Dedifferentiated amniotic fluid mesenchymal stem cell (primary cell): ENCODE data around the gene TLL1.

Source experiments
- DNase-seq: peaks from one replicate; pipeline ENCODE4 v3.0.0-alpha.2; 2016; ENCODE audit errors: extremely low spot score

The TLL1 gene

GRCh38 chr4:165894159-165894558 is 21.1 kb downstream of the TLL1 start:
- no peak for DNase-seq

DNA sequence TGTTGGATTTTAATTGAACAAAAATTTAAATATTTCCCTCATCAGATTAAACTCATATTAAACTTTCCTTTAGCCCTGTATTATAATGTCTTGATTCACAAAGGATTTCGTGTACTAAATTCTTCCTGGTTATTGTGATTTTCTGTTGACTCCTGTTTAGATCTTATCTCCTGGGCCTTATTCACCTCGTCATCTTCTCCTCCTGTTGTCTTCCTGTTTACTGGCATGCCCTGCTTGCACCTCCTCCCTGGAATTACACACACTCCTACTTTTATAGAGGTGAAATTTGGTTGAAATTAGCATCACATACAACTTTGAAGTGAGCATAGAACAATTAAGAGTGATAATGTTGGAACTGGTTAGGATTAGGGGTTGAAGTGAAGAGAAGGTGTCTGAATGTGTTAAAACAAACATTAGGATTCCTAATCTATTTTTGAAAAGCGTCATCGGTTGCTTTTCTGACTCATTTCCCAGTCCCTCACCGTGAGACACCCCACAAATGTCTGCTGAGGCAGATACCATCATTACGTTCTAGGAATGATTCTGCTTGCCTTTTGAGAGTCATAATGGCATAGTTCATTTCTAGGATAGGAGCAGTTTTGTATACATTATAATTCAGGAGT is 32.5 kb downstream of the TLL1 start:
- DNase-seq, result no peak

- DNase-seq, result no peak
These were observed 33.2 kb downstream of the TLL1 start for GRCh38 chr4:165906272-165906671.

GRCh38 chr4:165909947-165910346 is 36.9 kb downstream of the TLL1 start:
- no peak for DNase-seq

- DNase-seq, result no peak
These were observed 42.2 kb downstream of the TLL1 start for GRCh38 chr4:165915215-165915614.

- DNase-seq, result no peak
These were observed 48.5 kb downstream of the TLL1 start for GRCh38 chr4:165921546-165921945.

- DNase-seq, result no peak
These were observed 49.7 kb downstream of the TLL1 start for GRCh38 chr4:165922747-165923146.

DNA sequence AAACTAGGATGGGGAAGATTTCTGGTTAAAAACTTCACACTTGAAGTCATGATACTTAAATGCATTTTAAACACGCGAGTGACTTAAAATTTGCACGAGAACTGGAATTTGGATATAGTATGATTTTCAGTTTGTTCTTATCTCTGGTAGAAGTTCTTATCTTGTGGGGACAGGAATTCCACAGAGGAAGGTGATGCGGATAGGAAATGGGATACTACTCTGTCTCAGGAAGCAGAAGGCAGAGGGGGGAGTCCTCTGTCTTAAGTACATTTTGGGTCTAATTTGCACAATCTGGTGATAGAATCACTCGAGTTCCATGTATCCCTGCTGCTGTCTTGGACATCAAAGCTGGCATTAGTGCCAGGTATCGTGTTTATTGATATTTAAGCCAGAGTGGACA is 53.3 kb downstream of the TLL1 start:
- DNase-seq, result no peak

- DNase-seq, result no peak
These were observed 54.3 kb downstream of the TLL1 start for GRCh38 chr4:165927366-165927765.

GRCh38 chr4:165927815-165928214 is 54.8 kb downstream of the TLL1 start:
- no peak for DNase-seq

DNA sequence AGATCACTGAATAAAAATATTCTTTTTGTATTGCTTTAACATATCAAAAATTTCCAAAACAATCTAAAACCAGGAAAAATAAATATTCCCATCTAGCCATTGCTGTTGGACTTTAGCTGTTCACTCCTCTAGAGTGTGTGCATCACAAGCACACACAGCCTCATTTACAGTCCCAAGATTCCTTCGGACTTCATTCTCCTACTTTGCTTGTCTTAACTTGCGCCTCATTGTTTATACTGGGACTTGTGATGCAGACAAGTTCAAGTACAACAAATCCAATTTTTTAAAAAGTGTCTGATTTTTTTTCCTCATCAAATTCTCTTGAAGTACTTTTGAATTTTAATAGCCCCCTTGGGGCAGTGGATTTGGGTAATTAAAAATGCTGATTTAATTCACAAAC is 55.6 kb downstream of the TLL1 start:
- no peak for DNase-seq

DNA sequence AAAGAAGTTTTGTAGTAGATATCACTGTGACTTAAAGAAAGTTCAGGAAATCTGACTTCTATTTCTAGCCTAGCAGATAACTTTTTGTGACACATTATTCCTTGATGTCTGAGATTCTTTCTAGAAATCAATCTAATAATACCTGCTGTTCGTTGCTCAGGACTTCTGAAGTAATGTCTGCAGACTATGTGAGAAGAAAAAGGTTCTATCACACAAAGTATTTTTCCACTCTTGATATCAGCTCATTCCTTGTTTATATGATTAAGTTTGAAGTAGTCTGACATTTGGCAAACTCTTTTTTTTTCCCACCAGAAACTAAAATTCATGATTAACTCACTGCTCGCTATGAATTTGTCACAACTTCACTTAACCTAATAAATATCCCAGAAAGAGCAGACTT is 56.6 kb downstream of the TLL1 start:
- DNase-seq, result no peak

DNA sequence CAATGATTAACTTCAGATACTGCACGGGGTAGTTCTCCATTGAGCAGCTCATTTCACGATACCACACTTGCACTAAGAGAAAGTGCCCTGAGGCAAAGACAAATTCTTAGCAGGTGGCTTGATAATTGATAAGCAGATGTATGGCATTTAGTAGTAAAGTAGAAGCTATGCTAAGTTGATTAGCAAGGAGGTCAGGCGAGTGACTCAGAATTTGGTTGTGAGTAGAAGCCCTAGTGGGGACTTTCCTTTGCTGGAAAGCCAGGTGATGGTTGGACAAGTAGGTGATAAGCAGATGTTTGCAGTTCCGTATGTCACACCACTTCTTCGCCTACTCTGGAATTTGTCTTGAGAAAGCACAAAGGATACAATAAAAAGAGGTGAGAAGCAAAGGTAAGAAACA is 58.7 kb downstream of the TLL1 start:
- DNase-seq, result no peak

GRCh38 chr4:165944900-165945299 is 71.9 kb downstream of the TLL1 start:
- no peak for DNase-seq

DNA sequence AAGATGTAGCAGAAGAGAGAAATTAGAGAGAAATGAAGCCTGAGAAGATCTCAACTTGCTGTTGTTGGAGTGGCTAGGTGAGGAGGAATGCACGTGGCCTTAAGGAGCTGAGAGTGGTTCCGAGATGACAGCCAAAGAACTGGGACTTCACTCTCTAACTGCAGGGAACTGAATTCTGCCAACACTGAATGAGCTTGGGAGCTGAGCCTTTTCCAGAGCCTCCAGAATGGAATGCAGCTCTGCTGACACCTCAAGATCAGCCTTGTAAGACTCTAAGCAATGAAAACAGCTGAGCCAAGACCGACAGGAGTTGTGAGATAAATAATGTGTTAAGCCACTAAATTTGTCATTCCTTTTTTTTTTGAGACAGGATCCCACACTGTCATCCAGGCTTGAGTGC is 73.0 kb downstream of the TLL1 start:
- DNase-seq, result no peak

DNA sequence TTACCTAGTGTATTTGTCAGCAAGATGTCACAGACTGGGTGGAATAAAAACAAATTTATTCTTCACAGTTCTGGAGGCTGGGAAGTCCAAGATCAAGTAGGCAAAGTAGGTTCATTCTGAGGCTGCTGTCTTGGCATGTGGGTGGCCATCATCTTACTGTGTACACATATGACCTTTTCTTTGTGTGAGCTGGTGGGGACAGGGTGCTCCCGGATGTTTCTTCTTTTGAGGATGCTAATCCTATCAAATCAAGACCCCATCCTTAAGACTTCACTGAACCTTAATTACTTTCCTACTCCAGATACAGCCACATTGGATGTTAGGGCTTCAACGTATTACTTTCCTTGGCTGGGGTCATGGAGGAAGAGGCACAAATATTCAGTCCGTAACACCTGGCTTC is 74.0 kb downstream of the TLL1 start:
- DNase-seq, result no peak

GRCh38 chr4:165953181-165953580 is 80.1 kb downstream of the TLL1 start:
- DNase-seq, result no peak

DNA sequence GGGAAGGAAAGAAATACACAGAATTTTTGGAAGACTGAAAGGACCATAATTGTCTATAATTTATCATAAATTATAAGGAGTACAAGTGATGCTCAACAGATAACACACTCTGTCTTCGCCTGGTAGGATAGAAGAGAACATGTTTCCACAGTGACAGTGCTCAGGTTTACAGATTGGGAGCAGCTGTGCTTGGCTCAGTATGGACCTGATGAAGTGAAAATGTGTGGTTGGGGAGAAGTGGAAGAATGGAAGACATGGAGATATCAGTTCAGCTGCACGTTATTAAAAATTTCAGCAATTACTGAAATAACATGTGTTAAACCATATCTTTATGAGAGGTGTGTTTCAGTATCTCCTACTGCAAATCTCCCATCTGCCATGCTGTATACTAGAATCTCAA is 90.6 kb downstream of the TLL1 start:
- DNase-seq, result no peak

DNA sequence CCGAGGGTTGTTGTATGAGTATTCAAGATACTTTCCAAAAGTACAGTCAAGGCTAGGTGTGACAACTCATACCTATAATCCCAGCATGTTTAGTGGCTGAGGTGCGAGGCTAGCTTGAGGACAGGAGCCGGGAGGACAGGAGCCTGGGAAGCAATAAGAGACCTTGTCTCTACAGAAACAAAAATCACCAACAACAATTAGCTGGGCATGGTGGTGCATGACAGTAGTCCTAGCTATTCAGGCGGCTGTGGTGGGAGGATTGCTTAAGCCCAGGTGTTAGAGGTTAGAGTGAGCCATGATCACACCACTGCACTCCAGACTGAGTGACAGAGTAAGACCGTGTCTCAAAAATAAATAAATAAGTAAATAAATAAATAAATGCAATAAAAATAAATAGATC is 91.6 kb downstream of the TLL1 start:
- DNase-seq, result no peak

DNA sequence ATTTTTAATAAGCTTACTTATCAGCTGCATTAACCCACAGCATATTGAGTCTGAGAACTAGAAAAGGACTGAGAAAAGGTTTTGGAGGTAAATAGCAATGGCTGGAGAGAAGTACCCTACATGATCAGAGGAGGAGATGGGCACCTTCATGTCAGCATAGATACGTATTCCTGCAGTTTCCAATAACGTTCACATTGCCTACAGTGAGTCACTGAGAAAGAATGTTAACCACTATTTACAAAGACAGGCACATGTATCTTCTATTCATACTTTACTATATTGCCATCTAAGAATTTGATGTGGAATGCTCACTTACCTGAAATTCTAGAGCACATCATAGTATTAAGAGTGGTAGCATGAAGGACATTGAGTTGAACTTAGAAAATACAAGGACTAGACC is 92.5 kb downstream of the TLL1 start:
- DNase-seq, result no peak

- DNase-seq, result no peak
These were observed 93.8 kb downstream of the TLL1 start for GRCh38 chr4:165966833-165967232.

DNA sequence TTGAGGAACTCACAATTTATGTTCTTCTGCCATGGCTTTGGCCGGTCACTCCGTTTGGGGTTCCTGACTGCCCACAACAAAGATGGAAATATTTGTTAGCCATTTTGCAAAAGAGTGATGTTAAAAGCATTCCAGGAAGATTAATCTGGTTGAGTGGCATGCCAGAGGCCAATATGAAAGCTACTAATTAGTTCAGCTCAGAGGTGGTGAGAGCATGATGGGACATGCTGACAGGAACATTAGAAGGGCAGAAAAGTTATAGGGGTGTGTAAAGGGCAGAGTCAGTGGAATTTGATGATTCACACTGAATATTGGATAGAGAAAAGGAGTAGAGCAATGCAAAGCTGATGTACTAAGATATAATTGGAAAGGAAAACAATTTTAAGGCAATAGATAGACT is 94.4 kb downstream of the TLL1 start:
- DNase-seq, result no peak

GRCh38 chr4:165970703-165971420 is 97.8 kb downstream of the TLL1 start:
- DNase-seq, result no peak

GRCh38 chr4:165971446-165971845 is 98.4 kb downstream of the TLL1 start:
- DNase-seq, result no peak
